GM18951 (cell line): ENCODE data around the gene NACC1.

Experiments
- POLR2A ChIP-seq: IDR thresholded peaks from 4 replicates; pipeline ENCODE4 v1.6.1; 2011; ENCODE audit warnings: mild to moderate bottlenecking; ENCODE audit not compliant: insufficient read length, insufficient read depth; ENCODE audit errors: extremely low read depth
- in situ Hi-C: fragments of 300-500 bp; cut with MboI; formaldehyde crosslinking; loops from one replicate; pipeline ENCODE4 v1.12.0; 2022; ENCODE audit warnings: low sequenced_read_pairs, mixed read lengths, inconsistent platforms; ENCODE audit not compliant: unreplicated experiment

The NACC1 gene

DNA sequence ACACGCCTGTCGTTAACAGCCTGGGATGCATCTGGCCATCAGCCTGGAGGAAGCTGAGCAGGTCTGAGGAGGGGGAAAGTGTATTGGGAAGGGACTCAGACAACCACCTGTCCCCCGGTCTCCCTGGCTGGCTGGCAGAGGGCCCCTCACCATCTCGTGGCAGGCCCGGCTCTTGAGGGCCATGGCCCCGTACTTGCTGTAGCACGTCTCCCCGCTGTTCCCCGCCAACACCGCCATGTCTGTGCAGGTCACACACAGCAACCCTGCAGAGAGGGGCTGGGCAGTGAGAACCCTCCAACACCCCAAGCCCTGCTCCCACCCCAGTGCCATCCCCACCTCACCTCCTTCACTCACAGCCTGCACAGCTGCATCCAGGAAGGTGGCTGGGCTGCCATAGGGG is 5.5 kb upstream of the NACC1 start:
- TF ChIP-seq POLR2A: no peak
- in situ Hi-C loops: no loop called here

DNA sequence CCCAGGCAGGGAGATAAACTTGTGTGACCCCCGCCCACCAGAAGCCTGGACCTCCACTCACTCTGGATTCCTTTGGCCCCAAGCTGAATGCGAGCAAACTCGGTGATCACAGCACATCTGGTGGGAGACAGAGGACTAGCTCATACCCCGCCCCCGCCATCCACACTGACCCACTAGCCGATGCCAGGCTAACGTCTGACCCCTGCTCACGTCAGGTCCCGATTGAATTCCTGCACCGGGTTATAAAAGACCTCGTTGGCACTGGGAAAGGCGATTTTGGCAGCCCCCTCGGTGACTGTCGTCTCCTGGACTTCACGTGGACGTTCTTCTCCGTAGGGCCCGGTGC is 2.2 kb upstream of the NACC1 start:
- in situ Hi-C loops: no loop called here
- TF ChIP-seq POLR2A: no peak

DNA sequence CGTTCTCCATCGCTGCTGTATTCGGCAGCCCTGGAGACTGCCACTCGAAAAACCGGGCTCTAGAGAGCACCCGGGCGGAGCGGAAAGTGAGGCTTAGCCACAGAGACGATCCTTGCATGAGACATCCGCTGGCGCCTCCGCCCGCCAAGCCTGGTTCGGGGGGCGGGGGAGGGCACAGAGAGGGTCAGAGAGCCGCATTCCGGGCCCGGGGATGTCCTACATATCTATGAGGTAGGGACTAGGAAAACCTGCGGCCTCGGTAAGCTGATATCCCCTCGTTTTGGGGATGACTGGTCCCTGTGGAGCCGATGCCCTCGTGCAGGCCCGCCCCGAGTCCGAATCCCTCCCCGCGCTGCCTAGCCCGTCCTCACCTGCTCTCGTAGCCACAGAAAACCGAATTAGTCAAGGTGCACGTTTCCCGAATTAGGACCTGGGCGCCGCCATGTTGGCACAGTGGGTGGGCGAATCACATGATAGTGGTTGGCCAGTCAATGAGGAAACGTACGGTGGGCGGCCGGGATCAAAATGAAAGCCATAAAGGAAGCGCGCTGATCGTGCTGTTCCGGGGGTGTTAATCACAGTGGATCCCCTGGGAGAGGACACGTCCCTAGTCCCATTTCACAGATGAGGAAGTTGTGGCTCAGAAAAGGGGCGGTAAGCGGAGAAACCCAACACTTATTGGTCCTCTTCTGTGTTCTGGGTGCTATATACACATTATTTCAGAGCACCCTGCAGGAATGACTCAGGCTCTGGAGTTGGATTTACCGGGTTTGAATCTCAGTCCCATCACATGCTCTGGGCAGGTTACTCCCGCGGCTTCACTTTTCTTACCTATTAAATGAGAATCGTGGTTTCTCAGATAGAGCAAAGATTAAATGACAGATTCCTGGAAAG is 1.5 kb upstream of the NACC1 start, which contains the start of gene TRMT1:
Gene TRMT1, minus strand, starts transcription at position 459 of the 894 bp plus-strand sequence. Its CDS starts 341 bp downstream, at position 118.
- peak; percentile 49 for TF ChIP-seq POLR2A
- in situ Hi-C loops: no loop called here

DNA sequence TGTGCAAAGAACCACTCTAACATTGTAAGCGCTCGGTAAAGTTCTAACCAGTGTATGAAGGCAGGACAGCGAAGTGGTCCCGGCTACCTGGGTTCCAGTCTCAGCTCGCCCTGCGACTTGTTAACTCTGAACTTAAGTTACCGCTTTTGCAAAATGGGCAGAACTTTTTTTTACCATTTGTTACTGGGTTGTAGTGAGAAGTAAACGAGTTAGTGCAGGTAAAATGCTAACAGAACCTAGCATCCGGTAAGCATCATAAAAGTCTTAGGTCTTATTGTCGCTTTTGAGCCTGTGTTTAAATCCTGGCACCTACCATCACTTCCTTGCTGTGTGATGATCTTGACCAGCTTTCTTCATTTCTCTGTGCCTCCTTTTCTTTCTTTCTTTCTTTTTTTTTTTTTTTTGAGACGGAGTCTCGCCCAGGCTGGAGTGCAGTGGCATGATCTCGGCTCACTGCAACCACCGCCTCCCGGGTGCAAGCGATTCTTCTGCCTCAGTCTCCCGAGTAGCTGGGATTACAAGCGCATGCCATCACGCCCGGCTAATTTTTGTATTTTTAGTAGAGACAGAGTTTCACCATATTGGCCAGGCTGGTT is 790 bp upstream of the NACC1 start:
- TF ChIP-seq POLR2A: no peak
- in situ Hi-C loops: no loop called here

DNA sequence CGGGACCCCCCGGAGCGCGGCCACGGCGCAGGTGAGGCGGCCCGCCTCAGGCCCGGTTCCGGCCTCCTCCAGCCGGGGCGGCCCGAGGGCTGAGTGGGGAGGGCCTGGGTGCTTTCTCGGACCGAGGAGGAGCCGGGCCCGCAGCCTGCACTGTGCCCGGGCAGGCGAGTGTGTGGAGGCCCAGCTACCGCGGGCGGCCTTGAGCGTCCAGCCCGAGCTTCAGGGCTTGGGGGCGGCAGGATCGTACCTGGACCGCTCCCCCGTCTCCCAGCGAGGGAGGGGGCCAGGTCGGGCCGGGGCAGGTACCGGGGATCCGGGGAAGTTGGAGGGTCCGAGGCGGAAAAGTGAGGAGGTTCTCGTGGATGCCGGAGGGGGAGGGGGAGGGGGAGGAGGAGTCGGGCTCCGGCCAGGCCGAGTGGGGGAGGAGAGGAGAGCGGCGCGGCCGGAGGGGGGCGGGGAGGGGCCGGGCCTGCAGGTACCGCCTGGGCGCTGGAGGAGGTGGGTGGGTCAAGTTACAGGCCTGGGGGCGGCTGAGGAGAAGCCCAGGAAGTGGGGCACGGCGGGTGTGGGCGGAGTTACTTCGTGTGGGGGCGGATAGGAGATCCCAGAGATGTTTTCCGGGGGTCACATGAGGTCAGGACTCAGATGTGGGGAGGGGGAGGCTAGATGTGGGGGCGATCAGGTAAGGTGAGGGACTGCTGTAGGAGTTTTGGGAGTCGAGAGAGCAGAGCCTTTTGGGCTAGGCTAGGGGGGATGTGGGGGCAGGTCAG is 545 bp downstream of the NACC1 start:
- in situ Hi-C loops: no loop called here
- no peak for TF ChIP-seq POLR2A

DNA sequence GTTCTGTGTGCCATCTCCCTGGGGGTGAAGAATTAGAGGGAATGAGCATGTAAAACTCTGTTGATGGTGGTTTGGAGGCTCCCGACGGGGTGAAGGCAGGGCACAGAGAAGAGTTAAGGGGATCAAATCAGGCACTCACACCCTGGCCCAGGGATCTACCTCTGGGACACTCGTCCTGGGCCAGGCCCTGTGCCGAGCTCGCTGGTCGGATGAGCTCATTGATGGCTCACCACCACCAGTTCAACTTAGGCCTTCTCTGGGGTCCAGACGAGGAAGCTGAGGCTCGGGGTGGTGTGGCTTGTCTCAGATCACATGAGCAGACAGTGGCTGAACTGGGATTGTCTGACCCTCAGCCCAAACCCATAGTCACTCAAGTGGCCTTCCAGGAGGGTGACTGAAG is 1.6 kb downstream of the NACC1 start:
- in situ Hi-C loops: no loop called here
- no peak for TF ChIP-seq POLR2A

DNA sequence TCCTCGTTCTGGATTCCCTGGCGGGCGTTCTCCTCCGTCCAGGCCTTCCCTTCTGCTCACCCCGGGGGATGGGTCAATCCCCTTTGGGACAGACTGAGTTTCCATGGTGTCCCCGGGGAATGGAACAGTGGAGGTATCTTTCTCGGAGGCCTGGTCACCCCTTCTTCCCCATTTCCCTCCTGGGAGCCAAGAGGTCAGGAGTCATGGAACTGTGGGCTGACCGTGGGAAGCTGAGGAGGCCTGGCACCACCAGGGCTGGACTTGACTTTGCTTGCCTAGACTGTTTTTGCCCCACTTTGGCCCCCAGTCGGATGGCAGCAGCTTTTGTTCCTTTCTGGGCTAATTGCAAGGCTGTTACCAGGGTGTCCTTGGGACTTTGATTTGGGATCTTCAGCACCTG is 2.0 kb downstream of the NACC1 start:
- in situ Hi-C loops: no loop called here
- TF ChIP-seq POLR2A: no peak

DNA sequence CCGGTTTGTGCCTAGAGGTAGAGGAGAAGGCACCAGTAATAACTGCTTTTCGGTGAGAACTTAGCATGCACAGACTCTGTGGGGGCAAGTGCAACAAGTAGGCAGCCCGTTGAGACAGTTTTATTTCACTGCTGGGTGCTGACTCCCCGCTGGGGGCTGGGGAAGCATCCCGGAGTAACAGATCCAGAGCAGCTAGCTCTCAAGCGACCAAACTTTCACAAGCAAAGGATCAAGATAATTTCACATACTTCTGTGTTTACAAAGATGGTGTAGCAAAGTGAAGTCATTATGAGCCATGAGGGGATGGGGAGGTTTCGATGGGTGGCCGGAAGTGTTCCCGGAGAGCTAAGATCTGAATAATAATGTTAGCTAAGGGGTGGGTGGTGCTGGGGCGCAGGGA is 2.8 kb downstream of the NACC1 start:
- no peak for TF ChIP-seq POLR2A
- in situ Hi-C loops: no loop called here

DNA sequence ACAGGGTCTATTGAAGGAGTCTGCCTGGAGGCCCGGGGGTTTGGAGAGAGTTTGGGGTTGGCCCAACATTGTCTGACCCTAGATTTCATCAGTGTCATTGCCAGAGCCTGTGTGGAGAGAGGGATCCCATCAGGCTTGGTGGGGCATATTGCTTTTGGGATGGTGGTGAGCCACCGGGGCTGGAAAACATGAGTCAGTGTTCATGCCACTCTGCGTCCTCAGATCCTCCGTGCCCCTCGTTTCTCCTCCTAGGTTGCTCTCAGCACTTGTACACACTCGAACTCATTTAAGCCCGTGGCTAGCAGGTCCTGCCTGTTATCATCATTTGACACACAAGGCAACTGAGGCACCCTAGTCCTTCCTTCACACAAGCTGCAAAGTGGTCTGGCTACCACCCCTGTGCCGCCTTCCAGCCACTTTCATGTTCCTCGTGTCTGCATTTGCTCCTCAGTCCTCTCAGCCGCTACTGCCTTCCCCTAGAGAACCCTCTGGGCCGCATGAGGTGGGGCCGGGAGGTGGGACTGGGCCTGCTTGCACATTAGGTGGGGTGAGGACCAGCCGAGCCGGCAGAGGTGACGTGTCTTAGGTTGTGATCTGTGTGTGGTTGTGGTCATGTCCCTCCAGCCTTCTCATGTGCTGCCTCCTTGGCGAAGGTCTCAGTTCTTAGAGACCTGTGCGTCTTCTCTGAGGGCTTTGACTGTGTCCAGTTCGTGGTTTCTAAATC is 3.6 kb downstream of the NACC1 start:
- in situ Hi-C loops: no loop called here
- no peak for TF ChIP-seq POLR2A

DNA sequence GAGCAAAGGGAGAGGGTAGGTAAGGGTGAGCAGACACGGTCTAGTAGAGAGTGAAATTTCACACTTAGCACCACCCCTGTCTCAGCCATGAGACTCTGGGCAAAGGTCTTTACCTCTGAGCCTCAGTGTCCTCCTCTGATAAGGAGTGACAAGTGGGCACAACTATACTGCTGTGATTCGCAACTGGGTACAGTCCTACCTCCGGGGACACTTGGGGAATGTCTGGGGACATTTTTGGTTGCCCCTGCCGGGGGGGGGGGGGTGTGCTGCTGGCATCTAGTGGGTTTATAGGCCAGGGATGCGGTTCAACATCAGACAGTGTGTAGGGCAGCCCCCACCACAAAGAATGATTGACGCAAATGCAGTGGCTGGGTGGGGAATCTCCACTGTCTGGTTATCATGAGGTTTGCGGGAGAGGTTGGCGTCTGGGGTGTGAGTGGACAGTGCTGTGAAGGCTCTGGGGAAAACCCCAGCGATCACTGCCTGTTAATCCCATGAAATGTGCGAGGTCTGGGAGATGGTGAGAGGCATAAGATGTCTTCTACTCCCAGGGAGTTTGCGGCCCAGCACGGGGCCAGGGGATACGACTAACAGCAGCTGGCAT is 4.3 kb downstream of the NACC1 start:
- in situ Hi-C loops: no loop called here
- TF ChIP-seq POLR2A: no peak

DNA sequence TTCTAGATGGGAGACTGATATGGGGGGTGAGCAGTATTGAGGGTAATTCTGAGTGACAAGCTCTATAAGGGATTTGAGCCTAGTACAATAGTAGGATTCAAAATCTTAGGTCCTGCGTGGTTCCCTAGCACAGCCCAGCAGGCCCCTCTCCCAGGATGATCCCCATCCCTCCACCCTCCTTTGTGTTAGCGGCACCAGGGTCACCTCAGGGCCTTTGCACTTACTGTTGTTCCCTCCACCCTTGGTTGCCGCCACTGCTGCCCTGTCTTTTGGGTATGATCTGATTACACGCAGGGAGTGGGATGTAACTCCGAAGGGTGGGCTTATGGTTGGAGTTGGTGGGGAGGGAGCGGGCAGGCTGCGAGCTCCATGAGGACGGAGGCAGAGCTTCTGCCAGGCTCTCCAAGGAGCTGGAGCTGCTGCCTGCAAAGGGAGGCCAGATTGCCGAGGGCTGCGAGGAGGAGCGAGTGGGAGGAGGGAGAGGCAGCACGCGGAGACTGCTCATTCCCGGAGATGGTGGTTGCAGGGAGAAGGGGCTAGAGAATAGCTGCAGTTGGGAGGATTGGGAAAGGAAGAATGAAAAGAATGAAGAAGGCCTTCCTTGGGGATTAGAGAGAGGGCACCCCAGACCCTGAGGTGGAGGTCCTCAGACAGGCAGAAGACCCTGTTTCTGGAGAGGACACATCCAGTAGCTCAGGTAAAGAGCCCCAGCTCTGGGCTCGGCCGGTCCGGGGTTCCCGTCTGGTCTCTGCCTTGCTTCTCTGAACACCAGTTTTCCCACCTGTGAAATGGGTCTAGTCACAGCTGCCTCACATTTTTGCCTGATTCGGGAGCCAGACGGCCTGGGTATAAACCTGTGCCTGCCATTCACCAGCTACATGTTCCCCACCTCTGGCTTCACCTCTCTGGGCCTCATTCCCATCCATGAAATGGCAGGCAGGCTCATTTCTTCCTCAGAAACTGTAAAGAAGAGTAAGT is 5.2 kb downstream of the NACC1 start:
- in situ Hi-C loops: no loop called here
- TF ChIP-seq POLR2A: no peak
